GM21367 (cell line): ENCODE data around the gene NIPAL1.

Experiments
- ATAC-seq: cut with Tn5 transposase; IDR thresholded peaks from one replicate; pipeline ENCODE4 v1.9.1; 2021; ENCODE audit not compliant: unreplicated experiment

The NIPAL1 gene

DNA sequence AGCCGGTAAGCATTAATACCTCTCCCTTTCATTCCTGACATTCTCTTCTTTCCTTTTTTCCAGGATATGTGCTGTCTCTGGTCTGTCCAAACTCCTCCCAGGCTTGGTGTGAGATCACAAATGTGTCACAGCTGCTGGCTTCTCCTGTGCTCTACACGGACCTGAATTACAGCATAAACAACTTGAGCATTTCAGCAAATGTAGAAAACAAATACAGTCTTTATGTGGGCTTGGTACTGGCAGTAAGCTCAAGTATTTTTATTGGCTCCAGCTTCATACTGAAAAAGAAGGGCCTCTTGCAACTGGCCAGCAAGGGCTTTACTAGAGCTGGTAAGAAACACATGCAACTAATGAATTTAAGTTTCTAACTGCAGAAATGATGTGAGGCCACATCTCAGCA is 8.4 kb downstream of the NIPAL1 start:
- no peak for ATAC-seq

DNA sequence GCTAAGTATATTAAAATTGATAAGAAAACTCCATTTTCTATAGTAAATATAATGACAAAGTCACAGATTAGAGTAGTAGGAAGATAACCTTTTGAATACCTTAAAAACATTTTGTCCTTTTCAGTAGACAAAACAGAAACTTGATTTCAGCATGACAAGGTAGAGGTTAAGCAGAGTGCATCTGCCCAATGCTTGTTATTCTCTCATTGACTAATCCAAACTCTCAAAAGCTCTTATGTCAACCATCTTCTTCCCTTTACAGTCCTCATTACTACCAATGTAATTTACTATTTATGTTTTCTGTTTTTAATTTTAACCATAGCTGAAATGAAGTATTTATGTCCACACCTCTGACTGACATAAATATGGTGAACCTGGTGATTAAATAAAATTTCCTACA is 11.1 kb downstream of the NIPAL1 start:
- ATAC-seq, result peak; percentile 69

DNA sequence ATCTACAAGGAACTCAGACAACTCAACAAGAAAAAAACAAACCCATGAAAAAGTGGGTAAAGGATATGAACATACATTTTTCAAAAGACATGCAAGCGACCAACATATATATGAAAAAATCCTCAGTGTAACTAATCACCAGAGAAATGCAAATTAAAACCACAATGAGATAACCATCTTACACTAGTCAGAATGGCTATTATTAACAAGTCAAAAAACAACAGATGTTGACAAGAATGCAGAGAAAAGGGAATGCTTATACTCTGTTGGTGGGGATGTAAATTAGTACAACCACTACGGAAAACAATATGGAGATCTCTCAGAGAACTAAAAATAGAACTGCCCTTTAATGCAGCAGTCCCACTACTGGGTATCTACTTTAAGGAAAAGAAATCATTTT is 12.1 kb downstream of the NIPAL1 start:
- no peak for ATAC-seq

- no peak for ATAC-seq
These were observed 13.9 kb downstream of the NIPAL1 start for GRCh38 chr4:48030470-48030869.

DNA sequence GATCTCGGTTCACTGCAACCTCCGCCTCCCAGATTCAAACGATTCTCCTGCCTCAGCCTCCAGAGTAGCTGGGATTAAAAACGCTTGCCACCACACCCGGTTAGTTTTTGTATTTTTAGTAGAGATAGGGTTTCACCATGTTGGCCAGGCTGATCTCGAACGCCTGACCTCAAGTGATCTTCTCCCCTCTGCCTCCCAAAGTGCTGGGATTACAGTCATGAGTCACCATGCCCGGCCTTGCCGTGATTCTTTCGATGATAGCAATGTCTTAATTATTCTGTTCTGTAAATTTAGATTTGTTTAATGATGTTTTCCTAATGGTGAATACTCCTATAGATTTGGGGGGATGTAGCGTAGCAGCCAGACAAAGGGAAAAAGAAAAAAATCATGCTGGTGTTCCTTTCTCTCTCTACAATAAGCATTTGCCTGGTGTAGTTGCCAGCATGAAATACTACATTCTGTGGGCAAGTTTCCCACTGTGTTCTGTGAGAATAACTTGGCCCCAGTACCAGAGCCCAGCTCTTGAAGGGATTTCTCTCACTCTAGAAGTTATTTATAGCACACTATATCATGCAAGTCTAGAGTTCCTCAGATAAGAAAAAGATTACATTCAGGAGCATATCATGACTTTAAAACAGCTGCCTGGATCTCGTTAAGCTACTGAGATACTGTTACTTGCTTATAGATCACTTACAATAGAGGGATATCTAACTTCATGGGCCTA is 15.4 kb downstream of the NIPAL1 start:
- ATAC-seq, result no peak

- ATAC-seq, result no peak
These were observed 16.1 kb downstream of the NIPAL1 start for GRCh38 chr4:48032721-48033120.

DNA sequence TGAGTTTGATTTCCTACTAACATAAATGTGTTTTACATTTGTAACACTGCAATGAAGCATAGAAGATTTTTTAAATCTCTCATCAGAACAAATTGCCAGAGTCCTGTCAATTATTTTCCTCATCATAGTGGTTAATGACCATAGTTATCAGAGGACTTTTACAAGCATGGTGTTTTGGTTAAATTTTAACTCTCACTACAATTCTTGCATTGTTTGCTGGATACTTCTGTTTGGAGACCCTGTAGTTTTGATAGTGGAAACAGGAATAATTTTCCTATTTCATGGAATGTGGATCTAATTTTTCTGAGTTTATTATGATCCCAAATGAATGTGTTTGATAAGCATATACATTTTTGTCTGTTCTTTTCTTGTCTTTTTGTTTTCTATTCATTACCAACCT is 16.8 kb downstream of the NIPAL1 start:
- no peak for ATAC-seq

- no peak for ATAC-seq
These were observed 17.3 kb downstream of the NIPAL1 start for GRCh38 chr4:48033825-48034413.

GRCh38 chr4:48035952-48036351 is 19.4 kb downstream of the NIPAL1 start:
- no peak for ATAC-seq

GRCh38 chr4:48037117-48037462 is 20.5 kb downstream of the NIPAL1 start:
- no peak for ATAC-seq

GRCh38 chr4:48038666-48039065 is 22.1 kb downstream of the NIPAL1 start:
- no peak for ATAC-seq

DNA sequence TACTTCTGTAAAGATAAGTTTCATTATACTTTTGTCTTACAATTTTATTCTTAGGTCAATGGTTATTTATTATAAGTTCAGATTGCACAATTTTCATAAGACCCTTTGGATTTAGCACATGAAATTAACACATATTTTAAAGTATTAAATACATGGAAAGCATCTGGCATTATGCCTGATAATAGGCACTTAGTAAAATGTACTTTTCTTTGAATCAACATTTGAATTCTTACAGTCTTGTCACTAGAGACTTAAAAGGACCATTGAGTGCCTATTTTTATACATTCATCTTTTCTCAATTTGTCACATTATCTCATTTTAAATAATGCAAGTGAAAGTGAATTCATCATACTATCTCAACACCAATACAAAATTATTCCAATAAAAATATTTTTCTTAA is 23.0 kb downstream of the NIPAL1 start:
- ATAC-seq, result no peak

DNA sequence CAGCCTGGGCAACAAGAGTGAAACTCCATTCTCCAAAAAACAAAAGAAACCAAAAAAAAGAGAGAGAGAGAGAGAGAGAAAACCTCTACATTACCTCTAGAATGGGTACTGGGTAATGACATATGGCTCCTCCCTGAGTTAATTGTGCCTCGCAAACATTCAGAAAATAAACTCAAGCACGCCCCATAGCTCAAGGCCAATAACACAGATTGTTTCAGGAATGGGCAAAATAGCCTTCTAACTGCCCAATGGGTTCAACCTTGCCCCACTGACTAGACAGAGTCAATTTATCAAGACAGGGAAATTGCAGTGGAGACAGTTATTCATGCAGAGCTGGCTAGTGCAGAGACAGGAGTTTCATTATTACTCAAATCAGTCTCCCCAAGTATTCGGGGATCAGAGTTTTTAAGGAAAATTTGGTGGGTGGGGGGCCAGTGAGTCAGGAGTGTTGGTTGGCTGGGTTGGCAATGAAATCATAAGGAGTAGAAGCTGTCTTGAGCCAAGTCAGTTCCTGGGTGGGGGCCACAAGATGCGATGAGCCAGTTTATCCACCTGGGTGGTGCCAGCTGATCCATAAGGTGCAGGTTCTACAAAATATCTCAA is 25.1 kb downstream of the NIPAL1 start:
- no peak for ATAC-seq

DNA sequence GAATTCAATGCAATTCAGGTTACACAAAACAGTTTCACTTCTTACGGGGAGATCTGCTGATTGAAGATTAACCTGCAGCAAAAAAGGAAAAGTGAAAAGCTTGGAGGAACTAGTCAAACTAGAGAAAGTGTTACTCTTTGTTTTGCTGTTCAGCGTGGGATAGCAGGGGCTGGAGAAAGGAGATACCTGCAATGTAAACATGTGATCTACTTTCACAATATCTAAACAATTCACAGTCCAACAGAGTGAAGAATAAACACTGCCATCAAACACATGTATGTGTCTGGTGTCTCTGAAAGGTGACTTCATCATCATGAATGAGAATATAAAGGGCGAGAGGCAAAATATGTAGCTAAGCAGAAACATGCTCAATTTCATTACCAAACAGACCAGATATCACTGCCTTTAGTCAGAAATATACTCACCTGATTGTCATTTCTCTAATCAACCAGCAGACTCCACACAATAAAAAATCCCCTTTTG is 26.4 kb downstream of the NIPAL1 start:
- no peak for ATAC-seq

DNA sequence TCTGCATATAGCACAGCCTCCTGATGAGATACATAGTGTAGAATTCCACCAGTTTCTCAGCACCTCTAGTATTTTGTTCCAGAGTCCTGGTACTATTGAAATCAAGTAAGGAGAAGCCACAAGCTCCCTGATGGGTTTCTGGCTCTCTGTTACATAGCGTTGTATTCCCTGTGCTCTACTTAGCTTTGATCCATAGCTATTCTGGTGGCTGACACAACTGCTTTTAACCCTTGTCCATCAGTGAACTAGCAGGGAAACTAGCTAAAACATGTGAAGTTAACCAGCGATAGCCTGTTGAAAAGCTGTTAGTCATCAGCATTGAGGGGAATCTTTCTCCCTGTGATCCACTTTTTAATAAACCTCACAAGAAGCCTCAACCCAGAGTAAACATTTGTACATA is 26.9 kb downstream of the NIPAL1 start:
- ATAC-seq, result no peak

DNA sequence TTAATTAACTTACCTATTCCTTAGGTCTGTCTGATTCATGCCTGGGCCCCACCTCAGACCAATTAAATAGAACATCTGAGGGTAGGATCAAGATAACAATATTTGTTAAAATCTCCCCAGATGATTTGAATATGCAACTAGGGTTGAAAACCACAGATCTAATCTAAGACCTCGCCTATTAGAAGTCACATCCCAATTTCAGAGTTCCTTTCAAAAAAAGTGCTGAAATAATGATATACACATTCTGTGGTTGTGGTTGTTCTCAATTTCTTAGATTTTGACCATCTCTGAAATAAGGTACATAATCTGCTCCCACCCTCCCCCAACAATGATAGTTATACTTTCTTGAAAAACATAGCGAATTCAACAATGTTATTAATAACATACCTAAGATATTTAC is 27.7 kb downstream of the NIPAL1 start:
- no peak for ATAC-seq

GRCh38 chr4:48046059-48046458 is 29.5 kb downstream of the NIPAL1 start:
- ATAC-seq, result no peak

DNA sequence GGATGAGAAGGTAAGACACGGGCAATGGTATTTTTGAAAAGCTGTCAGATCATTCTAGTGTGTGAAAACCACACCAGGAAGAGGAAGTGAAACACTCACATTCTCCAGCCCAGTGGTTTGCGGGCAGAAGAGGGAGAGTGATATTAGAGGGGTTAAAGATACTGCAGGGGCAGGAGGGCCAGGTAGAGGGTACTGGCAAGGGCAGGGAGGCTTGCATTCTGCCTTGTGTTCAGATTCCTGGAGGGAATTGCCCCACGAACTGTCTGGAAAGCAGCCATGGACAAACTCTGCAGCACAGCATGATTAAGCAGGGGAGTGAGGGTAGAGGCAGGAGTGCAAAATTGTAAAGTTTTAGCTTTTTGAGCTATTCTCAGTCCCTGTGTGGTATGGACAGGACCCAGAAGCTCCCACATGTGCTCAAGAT is 30.9 kb downstream of the NIPAL1 start:
- ATAC-seq, result peak; percentile 95

DNA sequence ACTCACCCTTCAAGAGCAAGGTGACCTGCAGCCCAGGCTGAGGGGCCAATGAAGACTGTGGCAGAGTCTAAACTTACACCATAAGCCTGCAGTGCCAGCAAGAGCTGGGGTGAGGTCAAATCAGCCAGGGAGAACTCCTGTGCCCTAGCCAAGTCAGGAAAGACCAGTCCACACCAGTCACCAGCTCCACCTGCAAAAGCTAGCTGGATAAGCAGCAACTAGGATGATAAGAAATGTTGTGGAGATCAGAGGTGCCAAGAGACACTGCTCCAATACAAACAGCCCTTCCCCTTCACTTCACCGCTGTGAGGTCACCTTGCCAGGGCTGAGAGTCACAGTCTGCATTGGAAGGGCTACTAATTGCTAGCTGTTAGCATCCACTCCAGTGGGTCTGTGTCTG is 31.3 kb downstream of the NIPAL1 start:
- peak; percentile 5 for ATAC-seq

DNA sequence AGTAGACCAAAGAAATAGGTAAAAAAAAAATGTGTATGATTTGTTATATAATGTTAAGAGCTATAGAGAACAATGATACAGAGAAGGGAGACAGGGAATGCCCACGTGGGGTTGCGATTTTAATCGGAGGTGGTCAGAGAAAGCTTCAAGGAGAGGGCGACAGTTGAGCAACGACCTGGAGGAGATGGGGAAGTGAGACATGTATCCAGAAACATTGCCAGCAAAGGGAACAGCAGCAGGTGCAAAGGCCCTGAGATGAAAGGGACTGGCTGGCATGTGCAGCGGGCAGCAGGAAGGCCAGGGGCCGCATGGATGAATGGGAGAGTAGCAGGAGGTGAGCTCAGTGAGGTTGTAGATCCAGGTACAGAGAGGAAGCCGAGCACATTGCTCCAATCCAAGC is 32.9 kb downstream of the NIPAL1 start:
- ATAC-seq, result no peak

DNA sequence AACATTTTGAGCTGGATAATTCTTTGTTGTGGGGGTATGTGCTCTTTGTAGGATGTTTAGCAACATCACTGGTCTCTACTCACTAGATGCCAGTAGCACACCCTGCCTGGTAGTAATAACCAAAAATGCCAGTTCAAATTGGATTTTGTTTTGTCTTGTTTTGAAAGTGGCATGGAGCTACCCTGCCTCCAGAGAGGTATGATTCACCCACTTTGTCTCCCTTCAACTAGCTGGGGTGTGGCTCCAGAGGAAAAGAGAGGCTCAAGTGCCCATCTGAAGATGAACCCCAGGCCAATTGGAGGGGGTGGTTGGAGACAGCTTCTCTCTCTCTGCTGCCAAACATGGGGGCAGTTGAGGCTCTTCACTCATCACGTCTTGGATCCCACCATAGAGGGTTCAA is 34.5 kb downstream of the NIPAL1 start:
- no peak for ATAC-seq
